Activated T-helper 1 cell treated with anti-CD3 and anti-CD28 coated beads, Interleukin-12 subunit alpha, Interleukin-12 subunit beta, Interleukin-2, Interleukin-4 antibody, amounts not matched to agents 30 ng/mL and 10 ng/mL and 1 ng/mL, durations not matched to agents 14 hours and 24 hours and 36 hours (primary cell): ENCODE results near the gene CBLL2. TPM values are rescaled to one million over a fixed set of nuclear protein-coding genes. Genes with fewer than 3 reads are reported as not detected.
"Not testable (repeated sequence)": the region's sequence is repeated elsewhere in the genome, so short reads cannot be mapped to it uniquely, and the experiment has no call there.

Experiments used
- DNase-seq: peaks from one replicate; pipeline ENCODE4 v3.0.0; 2021; ENCODE audit warnings: low spot score
- H3K27ac Mint-ChIP-seq: one replicate; pipeline ENCODE4 v1.8.0; 2021; ENCODE audit warnings: mild to moderate bottlenecking, mixed read lengths
- H3K27me3 Mint-ChIP-seq: one replicate; pipeline ENCODE4 v1.8.0; 2022; ENCODE audit warnings: mild to moderate bottlenecking, moderate library complexity, mixed read lengths; ENCODE audit not compliant: insufficient read depth
- H3K36me3 Mint-ChIP-seq: one replicate; pipeline ENCODE4 v1.8.0; 2021; ENCODE audit warnings: low read depth, mixed read lengths
- H3K4me1 Mint-ChIP-seq: one replicate; pipeline ENCODE4 v1.8.0; 2021; ENCODE audit warnings: low read depth, mixed read lengths
- H3K4me3 Mint-ChIP-seq: one replicate; pipeline ENCODE4 v1.8.0; 2021; ENCODE audit warnings: mild to moderate bottlenecking, moderate library complexity, mixed read lengths
- H3K9me3 Mint-ChIP-seq: one replicate; pipeline ENCODE4 v1.8.0; 2021; ENCODE audit warnings: mixed read lengths
- intact Hi-C: fragments of 100-400 bp; cut with micrococcal nuclease; formaldehyde crosslinking; loops from one replicate; pipeline ENCODE4 v1.15.1; 2024
- total RNA-seq: library from RNA; stranded (reverse); gene quantifications from 2 replicates; pipeline ENCODE4 v1.2.3, GENCODE V29; 2022

Gene CBLL2, protein sequence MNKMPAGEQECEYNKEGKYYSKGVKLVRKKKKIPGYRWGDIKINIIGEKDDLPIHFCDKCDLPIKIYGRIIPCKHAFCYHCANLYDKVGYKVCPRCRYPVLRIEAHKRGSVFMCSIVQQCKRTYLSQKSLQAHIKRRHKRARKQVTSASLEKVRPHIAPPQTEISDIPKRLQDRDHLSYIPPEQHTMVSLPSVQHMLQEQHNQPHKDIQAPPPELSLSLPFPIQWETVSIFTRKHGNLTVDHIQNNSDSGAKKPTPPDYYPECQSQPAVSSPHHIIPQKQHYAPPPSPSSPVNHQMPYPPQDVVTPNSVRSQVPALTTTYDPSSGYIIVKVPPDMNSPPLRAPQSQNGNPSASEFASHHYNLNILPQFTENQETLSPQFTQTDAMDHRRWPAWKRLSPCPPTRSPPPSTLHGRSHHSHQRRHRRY
- not detected in 2 replicates for total RNA-seq

GRCh38 chrX:22272613-22273012 is at the start of gene CBLL2:
CBLL2 (plus strand) TSS chrX:22272913; CDS start chrX:22272992, 79 bp downstream.
- Mint-ChIP-seq H3K9me3 (no peaks in the 10 kb centered on the region), H3K4me1 (no peaks in the 10 kb centered on the region), H3K27me3 (no peaks in the 10 kb centered on the region), H3K27ac (no peak within 1 kb of the TSS), H3K36me3 (no peaks in the 10 kb centered on the region), H3K4me3 (no peak within 1 kb of the TSS)
- intact Hi-C loops = no loop called here
- DNase-seq = no peak

DNA sequence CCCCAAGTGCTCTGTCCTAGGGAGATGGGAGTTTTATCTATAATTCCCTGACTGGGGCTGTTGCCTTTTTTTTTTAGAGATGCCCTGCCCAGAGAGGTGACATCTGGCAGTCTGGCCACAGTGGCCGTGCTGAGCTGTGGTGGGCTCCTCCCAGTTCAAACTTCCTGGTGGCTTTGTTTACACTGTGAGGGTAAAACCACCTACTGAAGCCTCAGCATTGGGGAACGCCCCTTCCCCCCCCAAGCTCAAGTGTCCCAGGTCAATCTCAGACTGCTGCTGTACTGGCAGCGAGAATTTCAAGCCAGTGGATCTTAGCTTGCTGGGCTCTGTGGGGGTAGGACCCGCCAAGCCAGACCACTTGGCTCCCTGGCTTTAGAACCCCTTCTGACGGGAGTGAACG is 38.3 kb upstream of the CBLL2 start:
- Mint-ChIP-seq H3K36me3 (no peaks in the 10 kb centered on the region), H3K27ac (no peak overlapping the region), H3K9me3 (no peaks in the 10 kb centered on the region), H3K4me1 (no peaks in the 10 kb centered on the region), H3K4me3 (no peak overlapping the region), H3K27me3 (peaks cover 1% of the 10 kb centered on the region)
- DNase-seq = no peak
- intact Hi-C loops = no loop called here

GRCh38 chrX:22237479-22237878 is 35.2 kb upstream of the CBLL2 start:
- H3K27me3 Mint-ChIP-seq = no peaks in the 10 kb centered on the region
- no peaks in the 10 kb centered on the region for H3K9me3 Mint-ChIP-seq
- no peaks in the 10 kb centered on the region for H3K36me3 Mint-ChIP-seq
- no peak overlapping the region for H3K27ac Mint-ChIP-seq
- no peaks in the 10 kb centered on the region for H3K4me1 Mint-ChIP-seq
- no peak overlapping the region for H3K4me3 Mint-ChIP-seq
- no peak for DNase-seq
- intact Hi-C loops = no loop called here

DNA sequence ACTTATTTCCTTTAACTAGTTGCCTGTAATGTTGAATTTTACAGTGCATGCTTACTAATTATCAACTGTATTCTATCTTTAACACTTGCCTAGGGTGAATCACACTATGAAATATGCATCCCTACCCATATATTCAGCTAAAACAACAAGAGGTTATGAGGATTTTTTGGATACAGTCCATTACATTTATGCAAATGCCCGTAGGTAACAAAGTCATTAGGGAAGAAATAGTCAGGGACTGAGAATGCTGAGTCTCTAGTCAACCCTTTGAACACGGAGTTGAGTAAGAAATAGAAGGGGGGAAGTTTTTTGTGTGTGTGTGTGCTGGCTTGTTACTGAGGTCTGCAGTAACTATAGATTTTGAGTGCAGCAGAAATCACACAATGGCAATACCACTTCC is 26.1 kb upstream of the CBLL2 start:
- no peaks in the 10 kb centered on the region for H3K9me3 Mint-ChIP-seq
- no peaks in the 10 kb centered on the region for H3K4me1 Mint-ChIP-seq
- no peaks in the 10 kb centered on the region for H3K36me3 Mint-ChIP-seq
- no peak overlapping the region for H3K4me3 Mint-ChIP-seq
- H3K27me3 Mint-ChIP-seq = no peaks in the 10 kb centered on the region
- H3K27ac Mint-ChIP-seq = no peak overlapping the region
- intact Hi-C loops = no loop called here
- no peak for DNase-seq

DNA sequence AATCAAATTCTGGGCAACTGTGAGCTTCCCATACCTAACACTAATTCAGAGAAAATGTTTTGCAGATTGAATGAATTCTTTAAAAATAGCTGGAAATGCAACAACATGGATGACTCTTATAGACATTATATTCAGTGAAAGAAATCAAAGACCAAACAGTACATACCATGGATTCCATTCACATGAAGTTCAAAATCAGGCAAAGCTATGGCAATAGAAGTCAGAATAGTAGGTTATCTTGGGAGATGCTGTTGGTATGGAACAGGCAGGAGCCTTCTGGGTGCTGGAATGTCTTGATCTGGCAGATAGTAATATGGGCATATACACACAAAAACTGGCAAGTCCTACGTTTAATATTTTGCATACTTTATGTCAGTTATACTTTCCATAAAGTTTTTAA is 25.5 kb upstream of the CBLL2 start:
- intact Hi-C loops = no loop called here
- Mint-ChIP-seq H3K27ac (no peak overlapping the region), H3K36me3 (no peaks in the 10 kb centered on the region), H3K9me3 (no peaks in the 10 kb centered on the region), H3K27me3 (no peaks in the 10 kb centered on the region), H3K4me1 (no peaks in the 10 kb centered on the region), H3K4me3 (no peak overlapping the region)
- no peak for DNase-seq

- H3K27ac Mint-ChIP-seq = no peak overlapping the region
- no peak overlapping the region for H3K4me3 Mint-ChIP-seq
- no peaks in the 10 kb centered on the region for H3K9me3 Mint-ChIP-seq
- intact Hi-C loops = no loop called here
- no peaks in the 10 kb centered on the region for H3K27me3 Mint-ChIP-seq
- no peaks in the 10 kb centered on the region for H3K36me3 Mint-ChIP-seq
- H3K4me1 Mint-ChIP-seq = no peaks in the 10 kb centered on the region
- DNase-seq = no peak
Measured at GRCh38 chrX:22248401-22248800, 24.3 kb upstream of the CBLL2 start.

- Mint-ChIP-seq H3K4me1 (no peaks in the 10 kb centered on the region), H3K27me3 (no peaks in the 10 kb centered on the region), H3K4me3 (no peak overlapping the region), H3K36me3 (no peaks in the 10 kb centered on the region), H3K9me3 (no peaks in the 10 kb centered on the region), H3K27ac (no peak overlapping the region)
- intact Hi-C loops = no loop called here
- no peak for DNase-seq
Measured at GRCh38 chrX:22249371-22249770, 23.3 kb upstream of the CBLL2 start.

GRCh38 chrX:22268706-22269105 is 4.0 kb upstream of the CBLL2 start:
- Mint-ChIP-seq H3K4me3 (no peak overlapping the region), H3K4me1 (no peaks in the 10 kb centered on the region), H3K36me3 (no peaks in the 10 kb centered on the region), H3K27me3 (no peaks in the 10 kb centered on the region), H3K27ac (no peak overlapping the region), H3K9me3 (no peaks in the 10 kb centered on the region)
- intact Hi-C loops = loop anchor here (10.0 kb wide), 1 partner anchor 284 kb away; no protein-coding TSS in a partner anchor
- DNase-seq = no peak

DNA sequence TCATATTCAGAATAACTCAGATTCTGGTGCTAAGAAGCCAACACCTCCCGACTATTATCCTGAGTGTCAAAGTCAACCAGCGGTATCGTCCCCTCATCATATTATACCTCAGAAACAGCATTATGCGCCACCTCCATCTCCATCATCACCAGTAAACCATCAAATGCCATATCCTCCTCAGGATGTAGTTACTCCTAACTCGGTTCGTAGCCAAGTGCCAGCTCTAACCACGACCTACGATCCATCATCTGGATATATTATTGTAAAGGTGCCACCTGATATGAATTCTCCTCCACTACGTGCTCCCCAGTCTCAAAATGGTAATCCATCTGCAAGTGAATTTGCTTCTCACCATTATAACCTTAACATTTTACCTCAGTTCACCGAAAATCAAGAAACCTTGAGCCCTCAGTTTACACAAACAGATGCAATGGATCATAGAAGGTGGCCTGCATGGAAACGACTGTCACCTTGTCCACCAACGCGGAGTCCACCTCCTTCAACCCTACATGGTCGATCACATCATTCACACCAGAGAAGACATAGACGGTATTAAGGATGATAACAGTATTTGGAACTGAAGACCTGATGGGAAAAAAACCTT is 1.1 kb downstream of the CBLL2 start:
- H3K27me3 Mint-ChIP-seq = no peaks in the 10 kb centered on the region
- H3K27ac Mint-ChIP-seq = no peak overlapping the region
- intact Hi-C loops = no loop called here
- H3K9me3 Mint-ChIP-seq = no peaks in the 10 kb centered on the region
- H3K36me3 Mint-ChIP-seq = no peaks in the 10 kb centered on the region
- no peak for DNase-seq
- no peaks in the 10 kb centered on the region for H3K4me1 Mint-ChIP-seq
- no peak overlapping the region for H3K4me3 Mint-ChIP-seq

- H3K27ac Mint-ChIP-seq = no peak overlapping the region
- no peaks in the 10 kb centered on the region for H3K4me1 Mint-ChIP-seq
- no peaks in the 10 kb centered on the region for H3K27me3 Mint-ChIP-seq
- intact Hi-C loops = no loop called here
- no peaks in the 10 kb centered on the region for H3K9me3 Mint-ChIP-seq
- H3K4me3 Mint-ChIP-seq = no peak overlapping the region
- no peak for DNase-seq
- H3K36me3 Mint-ChIP-seq = no peaks in the 10 kb centered on the region
Measured at GRCh38 chrX:22276781-22277180, 4.1 kb downstream of the CBLL2 start.

DNA sequence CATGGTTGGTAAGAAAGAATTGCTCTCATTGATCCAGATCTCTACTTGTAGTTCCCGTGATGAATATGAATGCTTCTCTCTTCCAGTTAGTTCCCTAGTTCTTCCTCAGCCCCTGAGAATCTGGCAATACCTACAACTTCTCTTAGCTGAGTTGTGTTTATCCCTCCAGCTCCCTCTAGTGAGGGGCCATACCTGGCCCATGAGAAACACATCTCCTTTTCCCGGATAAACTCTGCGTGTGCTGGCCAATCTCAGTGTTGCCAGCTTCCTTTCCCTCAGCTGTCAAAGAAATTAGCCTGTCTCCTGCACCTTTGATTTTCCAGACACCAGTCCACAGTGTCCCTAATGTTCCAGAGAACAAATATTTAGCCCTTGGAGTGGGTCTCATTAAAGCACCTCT is 5.7 kb downstream of the CBLL2 start:
- Mint-ChIP-seq H3K4me1 (no peaks in the 10 kb centered on the region), H3K27ac (no peak overlapping the region), H3K36me3 (no peaks in the 10 kb centered on the region), H3K4me3 (no peak overlapping the region), H3K9me3 (no peaks in the 10 kb centered on the region), H3K27me3 (peaks cover 1% of the 10 kb centered on the region)
- no peak for DNase-seq
- intact Hi-C loops = no loop called here

- H3K27me3 Mint-ChIP-seq = not testable (repeated sequence)
Measured at GRCh38 chrX:22289209-22289608, 16.5 kb downstream of the CBLL2 start.

GRCh38 chrX:22296871-22297270 is 24.2 kb downstream of the CBLL2 start:
- no peak for DNase-seq
- no peaks in the 10 kb centered on the region for H3K36me3 Mint-ChIP-seq
- intact Hi-C loops = no loop called here
- no peak overlapping the region for H3K4me3 Mint-ChIP-seq
- H3K9me3 Mint-ChIP-seq = no peaks in the 10 kb centered on the region
- no peaks in the 10 kb centered on the region for H3K4me1 Mint-ChIP-seq
- H3K27ac Mint-ChIP-seq = no peak overlapping the region
- no peaks in the 10 kb centered on the region for H3K27me3 Mint-ChIP-seq

More at GRCh38 chrX:22289209-22289608, 16.5 kb downstream of the CBLL2 start:
- H3K36me3 Mint-ChIP-seq, H3K4me3 Mint-ChIP-seq, H3K4me1 Mint-ChIP-seq, DNase-seq, intact Hi-C loops, H3K9me3 Mint-ChIP-seq, H3K27ac Mint-ChIP-seq: not testable (repeated sequence)
